ENCODE measurements around the gene CYS1. TPM values are rescaled to one million over a fixed set of nuclear protein-coding genes. Genes with fewer than 3 reads are reported as not detected.

CYS1 gene
- total and polyA plus RNA-seq, 2 of the 8 experiments (the other 6 are each of a cell fraction or from before 2014, with no cell fraction given) = 0.09 to 0.13 TPM

GRCh38 chr2:10028988-10029874 lies 51.0 kb downstream of the CYS1 start:
- no peak overlapping the region for H2AFZ ChIP-seq (ENCODE audit: low read length)

More at GRCh38 chr2:10028988-10029874, 51.0 kb downstream of the CYS1 start:
- FAIRE-seq (no peak), DNase-seq (ENCODE audit: low read depth in 1 of 2, low spot score in 2 of 2) (no peak)
- Histone ChIP-seq H3K27me3 (replicated peaks in 1 of 4; ENCODE audit: control insufficient read depth in 3 of 4, extremely low read depth in 1 of 4, insufficient read depth in 3 of 4, low read length in 3 of 4) (no peaks in the 10 kb centered on the region), H3K9me3 (ENCODE audit: insufficient read depth in 2 of 2, low read depth in 1 of 2, low read length in 1 of 2) (no peaks in the 10 kb centered on the region), H3K27ac (ENCODE audit: low read depth, low read length) (no peak overlapping the region), H3K56ac (replicated peaks; ENCODE audit: insufficient read length, low read depth, low read length) (no peak overlapping the region), H3K4me1 (replicated peaks in 1 of 4; ENCODE audit: control insufficient read depth in 3 of 4, insufficient read depth in 4 of 4, low read length in 3 of 4) (peaks cover 0 to 17% (median 7%) of the 10 kb centered on the region in 4 experiments; a peak in 6 of 7 replicates), H3K4me3 (ENCODE audit: extremely low read depth in 1 of 4, insufficient read depth in 2 of 4, low read depth in 3 of 4, low read length in 4 of 4) (no peak overlapping the region), H3K14ac (ENCODE audit: insufficient read length) (no peak overlapping the region), H3K9ac (replicated peaks in 1 of 4; ENCODE audit: extremely low read depth in 1 of 4, low read depth in 3 of 4, low read length in 3 of 4) (no peak overlapping the region), H2BK15ac (ENCODE audit: low read length) (no peak overlapping the region; the same call in 1 of the 2 replicates), H2AK5ac (ENCODE audit: low read depth, low read length) (no peak overlapping the region), H4K20me1 (replicated peaks in 1 of 2; ENCODE audit: control insufficient read depth in 1 of 2, insufficient read depth in 2 of 2, low read length in 2 of 2) (no peaks in the 10 kb centered on the region), H3K79me1 (ENCODE audit: low read depth, low read length) (no peaks in the 10 kb centered on the region), H3K79me2 (ENCODE audit: control insufficient read depth in 1 of 2, insufficient read depth in 2 of 2, low read length in 2 of 2) (no peaks in the 10 kb centered on the region), H4K8ac (ENCODE audit: extremely low read depth, insufficient read depth, low read length) (peak overlapping the region; percentile 65), H3K23ac (ENCODE audit: insufficient read length) (no peak overlapping the region), H3K23me2 (ENCODE audit: low read depth, low read length) (no peaks in the 10 kb centered on the region), H2BK20ac (ENCODE audit: low read length) (no peak overlapping the region), H3K18ac (ENCODE audit: extremely low read depth, low read length) (peak overlapping the region; percentile 60), H2BK5ac (ENCODE audit: low read depth, low read length) (peak overlapping the region; percentile 15; the same call in 1 of the 2 replicates), H3K4me2 (ENCODE audit: insufficient read depth in 1 of 2, low read depth in 2 of 2, low read length in 2 of 2) (peak overlapping the region in 1 of 2 experiments; percentile 41; a peak in 2 of 4 replicates), H2BK120ac (replicated peaks; ENCODE audit: low read depth, low read length) (no peak overlapping the region), H4K5ac (ENCODE audit: insufficient read length, low read depth, low read length) (no peak overlapping the region), H3K36me3 (ENCODE audit: control insufficient read depth in 2 of 4, insufficient read depth in 4 of 4, low read length in 3 of 4) (no peaks in the 10 kb centered on the region), H2BK12ac (ENCODE audit: low read depth, low read length) (peak overlapping the region; percentile 97; the same call in 1 of the 2 replicates), H4K91ac (replicated peaks; ENCODE audit: insufficient read length, low read length) (peak overlapping the region; percentile 49), H3K4ac (replicated peaks; ENCODE audit: insufficient read length, low read depth, low read length) (no peak overlapping the region)
- no peak for TF ChIP-seq RFX5 (IDR thresholded peaks at IDR 0.05; ENCODE audit: borderline replicate concordance, low read depth, low read length)
- TF ChIP-seq POLR2AphosphoS5 (IDR thresholded peaks at IDR 0.05; ENCODE audit: low read depth, low read length) = no peak
- no peak for TF ChIP-seq NANOG (IDR thresholded peaks at IDR 0.05; ENCODE audit: insufficient read depth, low read depth, low read length, poor library complexity, severe bottlenecking)
- no peak for TF ChIP-seq BRCA1 (IDR thresholded peaks at IDR 0.05; ENCODE audit: low read depth, low read length)
- TF ChIP-seq RAD21 (IDR thresholded peaks at IDR 0.05 in 1 of 2, conservative IDR thresholded peaks at IDR 0.05 in 1 of 2; ENCODE audit: low read depth in 2 of 2, low read length in 2 of 2) = 0 out of 4 replicates have a peak, but pooled peaks of 1 of the 2 experiments have one; percentile 2
- CTCF ChIA-PET (ENCODE audit: partially characterized antibody) = interaction anchor here (0.6 to 7.5 kb wide), 26 partner anchors 9 to 430 kb away, joined by 3 to 46 read pairs (median 6); partner anchors contain the start of gene TAF1B
- WGBS, 2 experiments (ENCODE audit: extremely low coverage in 1 of 2, insufficient coverage in 1 of 2, insufficient read length in 1 of 2, insufficient replicate concordance in 2 of 2, low coverage in 1 of 2, low lambda C conversion rate in 2 of 2, missing lambda C conversion rate in 1 of 2) = 54% methylated on average over 23 of the region's 26 CpGs; no CpG with 5 or more reads in 1 of the 2 experiments
- POLR2A ChIA-PET (ENCODE audit: partially characterized antibody) = interaction anchor here (1.6 to 1.8 kb wide), 3 partner anchors 9 to 13 kb away, joined by 4 to 7 read pairs (median 4); no protein-coding TSS in a partner anchor

All from H1 (cell line).